HG03097 (cell line): ENCODE data around the gene SELENON.

Experiments
- ATAC-seq: cut with Tn5 transposase; IDR thresholded peaks from one replicate; pipeline ENCODE4 v1.9.1; 2021; ENCODE audit not compliant: unreplicated experiment, low FRiP score

The SELENON gene

GRCh38 chr1:25769625-25770383 lies 30.2 kb upstream of the SELENON start:
- no peak for ATAC-seq

GRCh38 chr1:25770541-25771220 lies 29.3 kb upstream of the SELENON start:
- no peak for ATAC-seq

- no peak for ATAC-seq
Observed at GRCh38 chr1:25771221-25772114, 28.5 kb upstream of the SELENON start.

GRCh38 chr1:25772164-25772563 lies 27.8 kb upstream of the SELENON start:
- no peak for ATAC-seq

GRCh38 chr1:25772692-25773245 lies 27.2 kb upstream of the SELENON start:
- no peak for ATAC-seq

GRCh38 chr1:25773441-25774125 lies 26.4 kb upstream of the SELENON start:
- no peak for ATAC-seq

GRCh38 chr1:25774206-25774803 lies 25.7 kb upstream of the SELENON start:
- ATAC-seq = no peak

GRCh38 chr1:25774921-25775771 lies 24.8 kb upstream of the SELENON start:
- ATAC-seq = no peak

- no peak for ATAC-seq
Observed at GRCh38 chr1:25779388-25779787, 20.6 kb upstream of the SELENON start.

- no peak for ATAC-seq
Observed at GRCh38 chr1:25779894-25780293, 20.1 kb upstream of the SELENON start.

GRCh38 chr1:25780318-25781129 lies 19.5 kb upstream of the SELENON start:
- ATAC-seq = no peak

GRCh38 chr1:25781130-25781433 lies 18.9 kb upstream of the SELENON start:
- no peak for ATAC-seq

- ATAC-seq = no peak
Observed at GRCh38 chr1:25782608-25783201, 17.3 kb upstream of the SELENON start.

GRCh38 chr1:25784575-25785051 lies 15.4 kb upstream of the SELENON start:
- no peak for ATAC-seq

GRCh38 chr1:25785333-25786067 lies 14.5 kb upstream of the SELENON start:
- ATAC-seq = no peak

- ATAC-seq = no peak
Observed at GRCh38 chr1:25786887-25787759, 12.9 kb upstream of the SELENON start.
